DND-41 (cell line): ENCODE data around the gene CHD9.

Experiments used
- CTCF ChIP-seq: IDR thresholded peaks from 2 replicates; pipeline ENCODE4 v1.5.1; 2012; ENCODE audit warnings: borderline replicate concordance, low read length, moderate library complexity, mild to moderate bottlenecking; ENCODE audit not compliant: poor library complexity, severe bottlenecking; ENCODE audit errors: extremely low read depth
- EZH2 ChIP-seq: IDR thresholded peaks from 3 replicates; pipeline ENCODE4 v1.6.1; 2012; ENCODE audit warnings: borderline replicate concordance, low read depth, mild to moderate bottlenecking, moderate library complexity, low read length, inconsistent platforms; ENCODE audit not compliant: severe bottlenecking

- no peak for TF ChIP-seq CTCF
- no peak for TF ChIP-seq EZH2
These were observed 30.6 kb downstream of the CHD9 start for GRCh38 chr16:53085369-53085843.
